Spleen (tissue), 11 donors: ENCODE measurements around the gene UGDH. TPM values are rescaled to one million over a fixed set of nuclear protein-coding genes. Genes with fewer than 3 reads are reported as not detected.
"Not testable (repeated sequence)": the region's sequence is repeated elsewhere in the genome, so short reads cannot be mapped to it uniquely, and the experiment has no call there.

ENCODE experiments used
- DNase-seq: peaks from one replicate; pipeline ENCODE4 v3.0.0-alpha.2; 2020
- H3K27ac ChIP-seq, 8 donors: fragments of 200-600 bp; sonication (generic) in 7 of 8; 1 replicate in 4 of 8; 2 replicates in 4 of 8; pipeline versions ENCODE4 v1.5.0 to v1.8.0; 2016 to 2021; ENCODE audit warnings: inconsistent platforms in 4 of 8, mild to moderate bottlenecking in 4 of 8, moderate library complexity in 1 of 8
- H3K27me3 ChIP-seq, 7 donors: fragments of 200-600 bp; sonication (generic) in 6 of 7; replicated peaks in 1 of 7; 1 replicate in 4 of 7; 2 replicates in 3 of 7; pipeline versions ENCODE4 v1.5.0 to v1.8.0; 2016 to 2021; ENCODE audit warnings: inconsistent platforms in 3 of 7, mild to moderate bottlenecking in 1 of 7
- H3K36me3 ChIP-seq, 6 donors: fragments of 200-600 bp; sonication (generic) in 5 of 6; 1 replicate in 4 of 6; 2 replicates in 2 of 6; pipeline versions ENCODE4 v1.5.0 to v1.8.0; 2016 to 2021; ENCODE audit warnings: inconsistent platforms in 2 of 6
- H3K4me1 ChIP-seq, 6 donors: fragments of 200-600 bp; sonication (generic) in 5 of 6; 1 replicate in 3 of 6; 2 replicates in 3 of 6; pipeline versions ENCODE4 v1.5.0 to v1.8.0; 2016 to 2021; ENCODE audit warnings: inconsistent platforms in 3 of 6
- H3K4me3 ChIP-seq, 8 donors: fragments of 200-600 bp; sonication (generic) in 7 of 8; 1 replicate in 4 of 8; 2 replicates in 4 of 8; pipeline versions ENCODE4 v1.5.0 to v1.8.0; 2016 to 2021; ENCODE audit warnings: inconsistent platforms in 4 of 8, mild to moderate bottlenecking in 4 of 8, moderate library complexity in 2 of 8
- H3K9me3 ChIP-seq, 8 donors: fragments of 200-600 bp; sonication (generic) in 7 of 8; 1 replicate in 4 of 8; 2 replicates in 4 of 8; pipeline versions ENCODE4 v1.5.0 to v1.8.0; 2016 to 2021; ENCODE audit warnings: inconsistent platforms in 4 of 8
- CTCF ChIP-seq, 11 experiments: fragments of 200-600 bp in 7 of 11; fragments of 450-650 bp in 4 of 11; sonication (generic) in 4 of 11; IDR thresholded peaks in 8 of 11; conservative IDR thresholded peaks in 3 of 11; 1 replicate in 7 of 11; 2 replicates in 4 of 11; pipeline versions ENCODE4 v1.4.0 to v1.8.0; 2016 to 2021; ENCODE audit warnings: antibody characterized with exemption in 11 of 11, inconsistent platforms in 4 of 11, mild to moderate bottlenecking in 1 of 11
- POLR2A ChIP-seq, 3 donors: fragments of 450-650 bp; IDR thresholded peaks; one replicate each; pipeline ENCODE4 v1.5.1; 2017; ENCODE audit warnings: antibody characterized with exemption in 3 of 3, mild to moderate bottlenecking in 1 of 3
- POLR2AphosphoS5 ChIP-seq, 3 donors: sonication (generic); formaldehyde crosslinking; IDR thresholded peaks; one replicate each; pipeline ENCODE4 v1.5.1; 2017; ENCODE audit warnings: antibody characterized with exemption in 3 of 3
- WGBS, 5 donors: extraction: QIAGEN DNeasy Blood & Tissue Kit in 3 of 5; methylation state at CpG; one replicate each; pipeline versions ENCODE4 v1.1.5 to v1.1.7; 2013 to 2018; 5-methylcytosine and 5-hydroxymethylcytosine counted together
- intact Hi-C: fragments of 100-400 bp; cut with DNase I; formaldehyde crosslinking; loops from one replicate; pipeline ENCODE4 v1.15.0; 2023; ENCODE audit warnings: low total_unique reads
- polyA plus RNA-seq, 3 donors: library from polyadenylated mRNA; stranded (reverse); fragments of 200-250 nt; gene quantifications; one replicate each; pipeline ENCODE4 v1.2.1, GENCODE V29; 2013
- total RNA-seq, 7 donors: library from RNA; depleted of rRNA in 3 of 7; stranded (reverse); fragments of >200 nt in 3 of 7; fragmentation: NEBNext Ultra II Directional in 4 of 7; extraction: Animal tissue kit (Norgen Biotek cat#: 25700) in 4 of 7; gene quantifications; one replicate each; pipeline versions ENCODE4 v1.1.0 to v1.2.1, GENCODE V29; 2016 to 2021
- donor health status: healthy with polysubstance abuse.
- donor health status: DM: no; HTN: no; CAD: no; lungs with moderate emphysema.
- donor health status: DM: no; HTN: no; CAD: no.
- donor health status: Bipolar disorder and iron deficiency.
- donor health status: healthy.
- donor health status: DM: no; HTN: no; CAD: no.
- donor health status: DM: yes; HTN: yes; CAD: no.

The UGDH gene
- total and polyA plus RNA-seq, 10 donors = 4.1 to 30.8 (median 17.9) TPM

GRCh38 chr4:39458505-39459300, 68.5 kb downstream of the UGDH start, which contains the start of the genes LIAS and RPL9:
TSS of gene LIAS (plus strand) at chr4:39459056. CDS start at chr4:39459118, 62 bp downstream.
TSS of gene RPL9 (minus strand) at chr4:39458922. CDS start at chr4:39458439, 483 bp downstream.
- no peaks in the 10 kb centered on the region for H3K9me3 ChIP-seq
- no peaks in the 10 kb centered on the region for H3K27me3 ChIP-seq
- TF ChIP-seq POLR2A (IDR thresholded peaks at IDR 0.05) = peak; percentile 65 to 94 (median 78)
- TF ChIP-seq POLR2AphosphoS5 (IDR thresholded peaks at IDR 0.05) = peak; percentile 95 to 100 (median 98)
- TF ChIP-seq CTCF (IDR thresholded peaks at IDR 0.05 in 8 of 11, conservative IDR thresholded peaks at IDR 0.05 in 3 of 11) = peak in 3 of 11 experiments; percentile 6 to 20 (median 12)
- intact Hi-C loops = no loop called here
- peak; percentile 92 for DNase-seq
- 0 to 1% (median 0%) methylated on average over 42 to 55 of the region's 55 CpGs for WGBS, 5 donors
- H3K27ac ChIP-seq = peak within 1 kb of the TSS; percentile 85 to 98 (median 95)
- H3K4me1 ChIP-seq = peaks cover 26 to 57% (median 46%) of the 10 kb centered on the region in 6 donors
- H3K4me3 ChIP-seq = peak within 1 kb of the TSS; percentile 63 to 96 (median 80)
- H3K36me3 ChIP-seq = peaks cover 7 to 70% (median 48%) of the 10 kb centered on the region in 6 donors

DNA sequence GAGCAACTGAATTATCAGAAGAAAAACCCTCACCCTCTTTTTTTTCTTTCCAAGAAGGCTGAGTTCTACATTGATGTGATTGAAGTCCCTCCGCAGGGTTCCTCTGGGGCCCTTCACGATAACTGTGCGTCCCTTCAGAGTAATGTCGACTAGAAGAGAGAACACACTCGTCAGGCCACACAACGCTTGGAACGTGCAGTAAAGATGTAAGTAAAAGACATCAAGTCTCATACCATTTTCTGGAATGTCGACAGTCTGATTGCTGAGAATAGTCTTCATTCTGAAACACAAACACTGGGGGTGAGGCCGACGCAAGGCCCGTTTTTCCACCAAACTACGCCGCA, 69.1 kb downstream of the UGDH start:
- H3K27ac ChIP-seq = peak overlapping the region; percentile 85 to 98 (median 95)
- WGBS, 5 donors = 0 to 1% (median 0%) methylated on average over 13 of the region's 13 CpGs
- H3K4me1 ChIP-seq = peaks cover 26 to 57% (median 46%) of the 10 kb centered on the region in 6 donors
- intact Hi-C loops, H3K9me3 ChIP-seq, H3K27me3 ChIP-seq, DNase-seq: not testable (repeated sequence)
- H3K36me3 ChIP-seq = peaks cover 9 to 70% (median 49%) of the 10 kb centered on the region in 6 donors
- H3K4me3 ChIP-seq = peak overlapping the region; percentile 63 to 96 (median 80)

DNA sequence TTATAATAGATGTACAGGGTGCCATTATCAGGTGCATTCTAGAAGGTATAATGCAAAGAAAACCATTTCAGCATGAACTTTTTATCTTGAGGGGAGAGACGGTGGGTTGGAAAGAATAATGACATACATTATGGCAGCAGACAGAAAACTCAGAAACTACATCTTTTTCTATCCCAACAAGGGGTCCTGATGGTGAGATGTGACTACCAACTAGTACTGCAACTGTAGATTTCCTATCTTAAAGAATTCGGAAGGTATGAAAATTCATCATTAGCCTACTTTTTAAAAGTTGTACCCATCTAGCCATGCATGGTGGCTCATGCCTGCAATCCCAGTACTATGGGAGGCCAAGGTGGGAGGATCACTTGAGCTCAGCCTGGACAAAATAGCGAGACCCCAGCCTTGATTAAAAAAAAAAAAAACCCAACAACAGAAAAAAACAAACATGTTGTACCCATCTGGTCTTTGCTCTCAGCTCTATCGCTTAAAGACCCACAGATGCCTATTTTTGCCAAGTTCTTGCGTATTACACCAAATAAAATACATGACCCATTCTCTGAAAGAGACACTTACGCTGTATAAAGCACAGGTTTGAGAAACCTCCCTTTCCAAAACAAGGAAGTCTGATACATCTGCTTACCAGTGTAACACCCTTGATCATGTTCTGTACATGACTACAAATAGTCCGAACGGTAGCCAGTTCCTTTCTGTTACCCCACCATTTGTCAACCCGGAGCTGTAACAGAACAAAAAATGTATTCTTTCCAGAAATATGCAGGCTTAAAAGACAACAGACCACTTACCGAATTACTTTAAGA, 70.1 kb downstream of the UGDH start:
- Histone ChIP-seq H3K27me3 (no peaks in the 10 kb centered on the region), H3K4me1 (peaks cover 26 to 57% (median 46%) of the 10 kb centered on the region in 6 donors), H3K9me3 (no peaks in the 10 kb centered on the region), H3K4me3 (peak overlapping the region in 7 of 8 donors; percentile 63 to 96 (median 82)), H3K27ac (peak overlapping the region in 5 of 8 donors; percentile 93 to 98 (median 97)), H3K36me3 (peaks cover 9 to 70% (median 54%) of the 10 kb centered on the region in 6 donors)
- intact Hi-C loops = no loop called here
- WGBS, 5 donors = 58 to 71% (median 67%) methylated on average over 10 of the region's 10 CpGs
- TF ChIP-seq POLR2AphosphoS5 (IDR thresholded peaks at IDR 0.05) (no peak), POLR2A (IDR thresholded peaks at IDR 0.05) (no peak), CTCF (IDR thresholded peaks at IDR 0.05 in 8 of 11, conservative IDR thresholded peaks at IDR 0.05 in 3 of 11) (no peak)
- no peak for DNase-seq

DNA sequence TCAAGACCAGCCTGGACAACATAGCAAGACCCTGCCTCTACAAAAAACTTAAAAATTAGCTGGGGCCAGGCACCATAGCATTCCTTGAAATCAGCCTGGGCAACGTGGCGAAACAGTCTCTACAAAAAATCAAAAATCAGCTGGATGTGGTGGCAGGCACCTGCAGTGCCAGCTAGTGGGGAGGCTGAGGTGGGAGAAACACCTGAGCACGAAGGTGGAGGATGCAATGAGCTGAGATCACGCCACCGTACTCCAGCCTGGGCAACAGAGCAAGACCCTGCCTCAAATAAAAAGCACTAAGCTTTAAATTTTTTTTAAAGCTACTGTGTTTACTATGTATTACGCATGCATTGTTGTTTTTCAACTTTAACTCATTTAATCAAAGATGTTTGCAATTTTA, 71.8 kb downstream of the UGDH start:
- no peak for DNase-seq
- intact Hi-C loops = no loop called here
- TF ChIP-seq CTCF (IDR thresholded peaks at IDR 0.05 in 8 of 11, conservative IDR thresholded peaks at IDR 0.05 in 3 of 11) = no peak
- TF ChIP-seq POLR2AphosphoS5 (IDR thresholded peaks at IDR 0.05) = no peak
- TF ChIP-seq POLR2A (IDR thresholded peaks at IDR 0.05) = no peak
- H3K27me3 ChIP-seq = no peaks in the 10 kb centered on the region
- no peak overlapping the region for H3K4me3 ChIP-seq
- no peak overlapping the region for H3K27ac ChIP-seq
- peaks cover 9 to 75% (median 63%) of the 10 kb centered on the region in 6 donors for H3K36me3 ChIP-seq
- H3K9me3 ChIP-seq = no peaks in the 10 kb centered on the region
- H3K4me1 ChIP-seq = peaks cover 26 to 53% (median 45%) of the 10 kb centered on the region in 6 donors
- 88 to 96% (median 92%) methylated on average over 6 of the region's 6 CpGs for WGBS, 5 donors
